Measurements from ENCODE around the gene LCMT1. TPM values are rescaled to one million over a fixed set of nuclear protein-coding genes. Genes with fewer than 3 reads are reported as not detected.

The LCMT1 gene
- total RNA-seq, 1 experiment from 2014 or later = 86.3 TPM

- TF ChIP-seq, protein P1, sequence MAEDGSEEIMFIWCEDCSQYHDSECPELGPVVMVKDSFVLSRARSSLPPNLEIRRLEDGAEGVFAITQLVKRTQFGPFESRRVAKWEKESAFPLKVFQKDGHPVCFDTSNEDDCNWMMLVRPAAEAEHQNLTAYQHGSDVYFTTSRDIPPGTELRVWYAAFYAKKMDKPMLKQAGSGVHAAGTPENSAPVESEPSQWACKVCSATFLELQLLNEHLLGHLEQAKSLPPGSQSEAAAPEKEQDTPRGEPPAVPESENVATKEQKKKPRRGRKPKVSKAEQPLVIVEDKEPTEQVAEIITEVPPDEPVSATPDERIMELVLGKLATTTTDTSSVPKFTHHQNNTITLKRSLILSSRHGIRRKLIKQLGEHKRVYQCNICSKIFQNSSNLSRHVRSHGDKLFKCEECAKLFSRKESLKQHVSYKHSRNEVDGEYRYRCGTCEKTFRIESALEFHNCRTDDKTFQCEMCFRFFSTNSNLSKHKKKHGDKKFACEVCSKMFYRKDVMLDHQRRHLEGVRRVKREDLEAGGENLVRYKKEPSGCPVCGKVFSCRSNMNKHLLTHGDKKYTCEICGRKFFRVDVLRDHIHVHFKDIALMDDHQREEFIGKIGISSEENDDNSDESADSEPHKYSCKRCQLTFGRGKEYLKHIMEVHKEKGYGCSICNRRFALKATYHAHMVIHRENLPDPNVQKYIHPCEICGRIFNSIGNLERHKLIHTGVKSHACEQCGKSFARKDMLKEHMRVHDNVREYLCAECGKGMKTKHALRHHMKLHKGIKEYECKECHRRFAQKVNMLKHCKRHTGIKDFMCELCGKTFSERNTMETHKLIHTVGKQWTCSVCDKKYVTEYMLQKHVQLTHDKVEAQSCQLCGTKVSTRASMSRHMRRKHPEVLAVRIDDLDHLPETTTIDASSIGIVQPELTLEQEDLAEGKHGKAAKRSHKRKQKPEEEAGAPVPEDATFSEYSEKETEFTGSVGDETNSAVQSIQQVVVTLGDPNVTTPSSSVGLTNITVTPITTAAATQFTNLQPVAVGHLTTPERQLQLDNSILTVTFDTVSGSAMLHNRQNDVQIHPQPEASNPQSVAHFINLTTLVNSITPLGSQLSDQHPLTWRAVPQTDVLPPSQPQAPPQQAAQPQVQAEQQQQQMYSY (CRISPR knock-in tag; IDR thresholded peaks at IDR 0.05) = no peak
- no peak for TF ChIP-seq RELA (CRISPR knock-in tag; IDR thresholded peaks at IDR 0.05; ENCODE audit: borderline replicate concordance)
Observed at GRCh38 chr16:25210758-25211157, 99.2 kb downstream of the LCMT1 start (continued).

DNA sequence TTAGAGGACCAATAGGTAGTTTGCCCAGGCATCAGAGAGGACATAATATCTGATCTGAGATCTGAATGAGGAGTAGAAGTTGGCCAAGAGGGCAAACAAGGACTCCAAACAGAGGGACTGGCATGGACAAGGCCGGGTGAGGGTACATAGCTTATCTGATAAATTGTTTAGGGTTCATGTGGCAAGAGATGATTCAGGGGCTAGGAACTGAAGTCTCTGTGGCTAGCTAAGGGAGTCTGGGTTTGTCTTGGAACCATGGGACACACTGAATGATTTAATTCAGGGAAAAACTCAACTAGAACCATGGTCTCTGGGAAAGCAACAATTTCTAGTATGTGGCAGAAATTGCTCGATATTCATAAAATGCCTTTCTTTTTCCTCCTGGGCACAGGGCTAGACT, 101.1 kb downstream of the LCMT1 start:
- H3K9me3 Mint-ChIP-seq = no peaks in the 10 kb centered on the region
- ChIA-PET CTCF (interaction anchor here (2.4 kb wide), 1 partner anchor 12 kb away, joined by 12 read pairs; no protein-coding TSS in a partner anchor), POLR2A (no interaction called here)
- TF ChIP-seq, protein P2, sequence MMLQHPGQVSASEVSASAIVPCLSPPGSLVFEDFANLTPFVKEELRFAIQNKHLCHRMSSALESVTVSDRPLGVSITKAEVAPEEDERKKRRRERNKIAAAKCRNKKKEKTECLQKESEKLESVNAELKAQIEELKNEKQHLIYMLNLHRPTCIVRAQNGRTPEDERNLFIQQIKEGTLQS (CRISPR knock-in tag; conservative IDR thresholded peaks at IDR 0.05) = no peak
- TF ChIP-seq ZNF317 (CRISPR knock-in tag; IDR thresholded peaks at IDR 0.05; ENCODE audit: borderline replicate concordance, low read depth) = no peak
- no peak for TF ChIP-seq CREB1 (CRISPR knock-in tag; IDR thresholded peaks at IDR 0.05)
- no peak for TF ChIP-seq MAX (CRISPR knock-in tag; IDR thresholded peaks at IDR 0.05)
- TF ChIP-seq GRHL2 (CRISPR knock-in tag; IDR thresholded peaks at IDR 0.05; ENCODE audit: insufficient replicate concordance, severe bottlenecking) = no peak
- no peak for TF ChIP-seq ZNF263 (CRISPR knock-in tag; IDR thresholded peaks at IDR 0.05; ENCODE audit: low read depth)
- TF ChIP-seq, protein P3, sequence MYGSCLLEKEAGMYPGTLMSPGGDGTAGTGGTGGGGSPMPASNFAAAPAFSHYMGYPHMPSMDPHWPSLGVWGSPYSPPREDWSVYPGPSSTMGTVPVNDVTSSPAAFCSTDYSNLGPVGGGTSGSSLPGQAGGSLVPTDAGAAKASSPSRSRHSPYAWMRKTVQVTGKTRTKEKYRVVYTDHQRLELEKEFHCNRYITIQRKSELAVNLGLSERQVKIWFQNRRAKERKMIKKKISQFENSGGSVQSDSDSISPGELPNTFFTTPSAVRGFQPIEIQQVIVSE (CRISPR knock-in tag; IDR thresholded peaks at IDR 0.05; ENCODE audit: borderline replicate concordance) = no peak
- no peak for TF ChIP-seq GTF2I (CRISPR knock-in tag; conservative IDR thresholded peaks at IDR 0.05)
- TF ChIP-seq ERG (CRISPR knock-in tag; IDR thresholded peaks at IDR 0.05) = no peak
- no peak for TF ChIP-seq MYBL2 (CRISPR knock-in tag; IDR thresholded peaks at IDR 0.05)
- TF ChIP-seq ZMAT4 (CRISPR knock-in tag; IDR thresholded peaks at IDR 0.05) = no peak
- TF ChIP-seq, protein P4, sequence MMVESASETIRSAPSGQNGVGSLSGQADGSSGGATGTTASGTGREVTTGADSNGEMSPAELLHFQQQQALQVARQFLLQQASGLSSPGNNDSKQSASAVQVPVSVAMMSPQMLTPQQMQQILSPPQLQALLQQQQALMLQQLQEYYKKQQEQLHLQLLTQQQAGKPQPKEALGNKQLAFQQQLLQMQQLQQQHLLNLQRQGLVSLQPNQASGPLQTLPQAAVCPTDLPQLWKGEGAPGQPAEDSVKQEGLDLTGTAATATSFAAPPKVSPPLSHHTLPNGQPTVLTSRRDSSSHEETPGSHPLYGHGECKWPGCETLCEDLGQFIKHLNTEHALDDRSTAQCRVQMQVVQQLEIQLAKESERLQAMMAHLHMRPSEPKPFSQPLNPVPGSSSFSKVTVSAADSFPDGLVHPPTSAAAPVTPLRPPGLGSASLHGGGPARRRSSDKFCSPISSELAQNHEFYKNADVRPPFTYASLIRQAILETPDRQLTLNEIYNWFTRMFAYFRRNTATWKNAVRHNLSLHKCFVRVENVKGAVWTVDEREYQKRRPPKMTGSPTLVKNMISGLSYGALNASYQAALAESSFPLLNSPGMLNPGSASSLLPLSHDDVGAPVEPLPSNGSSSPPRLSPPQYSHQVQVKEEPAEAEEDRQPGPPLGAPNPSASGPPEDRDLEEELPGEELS (CRISPR knock-in tag; IDR thresholded peaks at IDR 0.05) = no peak
- no peak for TF ChIP-seq ARID4B (CRISPR knock-in tag; IDR thresholded peaks at IDR 0.05; ENCODE audit: borderline replicate concordance)
- no peak for TF ChIP-seq MLX (CRISPR knock-in tag; IDR thresholded peaks at IDR 0.05)
- H3K36me3 Mint-ChIP-seq = no peaks in the 10 kb centered on the region
- no peaks in the 10 kb centered on the region for H3K4me1 Mint-ChIP-seq
- no peak overlapping the region for H3K4me3 Mint-ChIP-seq
- ATAC-seq (no peak), DNase-seq (ENCODE audit: low spot score) (no peak)
- no peak overlapping the region for H3K27ac Mint-ChIP-seq
- peaks cover 3% of the 10 kb centered on the region; the same call in 1 of the 2 replicates for H3K27me3 Mint-ChIP-seq (ENCODE audit: low read depth)
